NCI-H1092 (cell line): ENCODE results near the gene CCDC136.

Experiments used
- DNase-seq: peaks from one replicate; lab custom pipeline; 2025; lab: John Stamatoyannopoulos, UW

CCDC136 gene

DNA sequence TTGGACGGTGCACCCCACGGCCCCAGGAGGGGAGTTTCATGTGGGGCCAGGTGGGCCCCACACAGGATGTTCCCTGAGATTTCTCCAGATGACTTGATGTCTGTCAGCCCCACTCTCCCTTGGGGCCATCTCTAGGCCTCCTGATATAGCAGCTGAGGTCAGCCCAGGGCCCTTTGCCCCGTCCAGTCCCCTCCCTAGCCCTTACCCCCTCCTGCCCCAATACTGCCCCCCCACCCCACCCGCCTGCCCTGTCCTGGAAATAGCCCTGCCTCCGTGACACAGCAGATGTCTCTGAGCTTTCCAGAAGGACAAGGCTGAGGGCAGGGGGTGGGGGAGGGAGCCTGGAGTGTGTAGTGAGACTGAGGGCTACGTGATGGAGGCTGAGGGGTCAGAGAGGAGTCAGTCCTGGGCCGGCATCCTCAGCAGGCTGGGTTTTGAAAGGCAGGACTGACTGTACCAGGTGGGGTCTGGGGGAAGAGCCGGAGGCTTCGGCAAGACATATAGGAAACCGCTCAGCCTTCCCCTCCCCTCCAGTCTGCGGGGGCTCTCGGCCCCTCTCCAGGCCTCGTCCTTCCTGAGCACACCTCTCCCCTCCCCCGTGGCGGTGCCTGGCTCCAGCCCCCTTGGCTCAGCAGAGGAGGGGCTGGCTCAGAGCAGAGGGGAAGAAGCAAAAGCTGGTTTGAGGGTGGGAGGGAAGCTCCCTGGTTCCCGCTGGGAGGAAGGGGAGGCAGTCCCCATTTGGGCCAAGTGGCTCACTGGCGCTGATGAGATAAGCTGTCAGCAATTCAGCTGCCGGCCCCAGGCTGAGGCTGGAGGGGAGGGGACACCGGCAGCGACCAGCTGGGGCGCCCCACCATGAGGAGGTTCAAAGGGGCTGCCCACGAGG lies 40.5 kb downstream of the CCDC136 start:
- DNase-seq = no peak

DNA sequence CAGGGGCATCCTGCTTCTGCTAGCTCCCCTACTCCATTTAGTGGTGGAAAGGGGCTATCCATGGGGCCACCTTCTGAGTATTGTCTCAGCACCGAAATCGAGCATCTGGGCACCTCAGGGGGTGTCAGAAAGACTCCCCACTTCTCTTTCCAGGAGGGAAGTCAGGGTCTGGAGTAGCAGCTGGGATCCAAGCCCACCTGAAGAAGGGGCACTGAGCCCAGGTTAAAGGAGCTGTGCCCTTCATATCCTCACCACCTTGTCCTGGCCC lies 41.0 kb downstream of the CCDC136 start:
- DNase-seq = no peak

GRCh38 chr7:128833148-128833945 lies 41.6 kb downstream of the CCDC136 start:
- peak; percentile 18 for DNase-seq

GRCh38 chr7:128833946-128834325 lies 42.2 kb downstream of the CCDC136 start:
- no peak for DNase-seq

- DNase-seq = no peak
Measured at GRCh38 chr7:128835231-128835751, 43.5 kb downstream of the CCDC136 start.

GRCh38 chr7:128835790-128836641 lies 44.2 kb downstream of the CCDC136 start:
- DNase-seq = no peak

DNA sequence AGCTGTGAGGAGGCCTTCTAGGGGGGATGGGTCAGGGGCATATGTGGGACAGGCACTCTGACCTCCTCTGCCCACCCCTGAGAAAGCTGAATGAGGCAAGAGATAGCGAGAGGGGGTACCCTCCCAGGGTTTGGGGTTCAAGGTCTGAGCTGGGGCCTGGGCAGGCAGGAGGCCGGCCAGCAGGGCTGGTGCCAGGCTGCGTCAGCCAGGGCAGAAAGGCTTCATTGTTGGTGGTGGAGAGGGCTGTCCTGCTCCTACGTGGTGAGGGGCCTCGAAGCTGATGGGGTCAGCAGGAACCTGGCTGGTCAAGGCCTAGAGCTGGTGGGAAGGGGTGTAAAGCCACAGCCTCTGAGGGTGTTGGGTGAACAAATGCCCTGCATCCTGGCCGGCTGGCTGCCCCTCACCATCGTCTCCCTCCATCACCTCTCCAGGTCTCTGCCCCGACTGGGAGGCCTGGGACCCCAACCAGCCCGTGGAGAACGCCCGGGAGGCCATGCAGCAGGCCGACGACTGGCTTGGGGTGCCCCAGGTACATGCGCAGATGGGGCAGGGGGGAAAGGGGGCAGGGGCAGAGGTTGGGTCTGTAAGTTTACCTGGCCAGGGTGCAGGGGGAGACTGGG lies 45.1 kb downstream of the CCDC136 start:
- DNase-seq = no peak

DNA sequence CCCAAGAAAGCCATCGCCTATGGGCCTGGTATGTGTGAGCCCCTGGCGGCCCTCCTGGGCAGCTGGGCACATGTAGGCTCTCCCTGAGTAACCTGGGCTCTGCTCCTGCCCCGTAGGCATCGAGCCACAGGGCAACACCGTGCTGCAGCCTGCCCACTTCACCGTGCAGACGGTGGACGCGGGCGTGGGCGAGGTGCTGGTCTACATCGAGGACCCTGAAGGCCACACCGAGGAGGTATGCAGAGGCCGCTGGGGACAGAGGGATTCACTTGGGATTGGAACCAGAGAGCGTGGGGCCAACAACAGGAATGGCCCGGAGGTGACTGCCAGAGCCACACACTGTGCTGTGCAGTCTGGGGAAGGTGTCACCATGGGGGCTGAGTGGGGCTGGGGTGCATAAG lies 45.8 kb downstream of the CCDC136 start:
- no peak for DNase-seq

- no peak for DNase-seq
Measured at GRCh38 chr7:128838109-128838779, 46.5 kb downstream of the CCDC136 start.

DNA sequence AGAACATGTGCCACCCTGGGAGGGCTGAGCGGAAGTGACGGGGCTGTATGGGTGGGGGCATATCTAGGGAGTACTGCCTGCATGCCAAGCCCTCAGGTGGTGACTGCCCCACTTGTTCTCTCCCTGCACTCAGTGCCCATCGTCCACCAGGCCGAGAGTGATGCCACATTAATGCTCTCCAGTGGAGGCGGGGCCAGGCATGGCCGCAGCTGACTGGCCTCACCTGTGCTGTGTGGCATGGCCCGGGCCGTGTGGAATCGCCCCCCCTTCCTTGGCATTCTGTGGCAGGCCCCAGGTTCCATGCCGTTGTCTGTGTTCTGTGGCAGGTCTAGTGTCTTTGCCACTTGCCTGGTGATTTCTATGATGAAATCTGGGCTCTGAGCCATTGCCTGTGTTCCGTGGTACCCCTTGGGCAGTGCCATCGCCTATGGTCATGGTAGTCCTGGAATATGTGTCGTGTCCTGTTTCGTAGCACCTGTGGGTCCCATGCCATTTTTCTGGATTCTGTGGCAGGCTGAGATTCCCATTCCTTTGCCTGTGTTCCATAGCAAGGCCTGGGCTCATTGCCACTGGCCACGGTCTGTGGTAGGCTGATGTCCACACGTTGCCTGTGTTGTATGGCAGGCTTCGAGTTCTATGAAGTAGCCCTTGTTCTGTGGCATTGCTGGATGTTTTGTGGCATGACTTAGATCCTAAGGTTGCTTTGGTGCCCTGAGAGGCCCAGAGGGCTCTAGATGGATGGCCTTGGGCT lies 47.4 kb downstream of the CCDC136 start:
- DNase-seq = no peak

DNA sequence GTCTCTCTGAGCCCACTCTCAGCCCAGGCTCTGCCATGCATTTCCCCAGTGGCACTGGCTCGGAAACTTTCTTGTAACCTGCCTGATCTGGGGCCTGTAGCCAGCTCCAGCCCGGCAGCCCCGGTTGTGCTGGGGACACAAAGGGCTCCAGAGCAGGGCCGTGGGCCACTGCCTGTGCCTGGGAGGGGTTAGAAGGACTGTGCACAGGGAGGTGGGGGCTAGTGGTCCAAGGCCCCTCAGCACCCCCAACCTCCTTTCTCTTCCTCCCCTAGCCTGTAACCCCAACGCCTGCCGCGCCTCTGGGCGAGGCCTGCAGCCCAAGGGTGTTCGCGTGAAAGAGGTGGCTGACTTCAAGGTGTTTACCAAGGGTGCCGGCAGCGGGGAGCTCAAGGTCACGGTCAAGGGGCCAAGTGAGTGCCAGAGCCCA lies 48.0 kb downstream of the CCDC136 start:
- no peak for DNase-seq

GRCh38 chr7:128840326-128841170 lies 48.8 kb downstream of the CCDC136 start:
- DNase-seq = no peak

DNA sequence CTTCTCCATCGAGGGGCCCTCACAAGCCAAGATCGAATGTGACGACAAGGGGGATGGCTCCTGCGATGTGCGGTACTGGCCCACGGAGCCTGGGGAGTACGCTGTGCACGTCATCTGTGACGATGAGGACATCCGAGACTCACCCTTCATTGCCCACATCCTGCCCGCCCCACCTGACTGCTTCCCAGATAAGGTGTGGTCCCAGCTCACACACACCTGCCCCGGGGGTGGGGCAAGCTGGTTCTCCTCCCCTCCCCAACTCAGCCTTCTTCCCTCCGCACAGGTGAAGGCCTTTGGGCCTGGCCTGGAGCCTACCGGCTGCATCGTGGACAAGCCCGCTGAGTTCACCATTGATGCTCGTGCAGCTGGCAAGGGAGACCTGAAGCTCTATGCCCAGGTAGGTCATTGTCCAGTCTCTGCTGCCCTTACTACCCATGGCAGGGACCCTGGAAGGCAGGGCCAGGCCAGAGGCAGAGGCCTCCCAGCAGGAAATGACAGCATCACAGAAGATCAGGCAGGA lies 49.5 kb downstream of the CCDC136 start:
- no peak for DNase-seq

- DNase-seq = peak; percentile 31
Measured at GRCh38 chr7:128841921-128842673, 50.3 kb downstream of the CCDC136 start.

DNA sequence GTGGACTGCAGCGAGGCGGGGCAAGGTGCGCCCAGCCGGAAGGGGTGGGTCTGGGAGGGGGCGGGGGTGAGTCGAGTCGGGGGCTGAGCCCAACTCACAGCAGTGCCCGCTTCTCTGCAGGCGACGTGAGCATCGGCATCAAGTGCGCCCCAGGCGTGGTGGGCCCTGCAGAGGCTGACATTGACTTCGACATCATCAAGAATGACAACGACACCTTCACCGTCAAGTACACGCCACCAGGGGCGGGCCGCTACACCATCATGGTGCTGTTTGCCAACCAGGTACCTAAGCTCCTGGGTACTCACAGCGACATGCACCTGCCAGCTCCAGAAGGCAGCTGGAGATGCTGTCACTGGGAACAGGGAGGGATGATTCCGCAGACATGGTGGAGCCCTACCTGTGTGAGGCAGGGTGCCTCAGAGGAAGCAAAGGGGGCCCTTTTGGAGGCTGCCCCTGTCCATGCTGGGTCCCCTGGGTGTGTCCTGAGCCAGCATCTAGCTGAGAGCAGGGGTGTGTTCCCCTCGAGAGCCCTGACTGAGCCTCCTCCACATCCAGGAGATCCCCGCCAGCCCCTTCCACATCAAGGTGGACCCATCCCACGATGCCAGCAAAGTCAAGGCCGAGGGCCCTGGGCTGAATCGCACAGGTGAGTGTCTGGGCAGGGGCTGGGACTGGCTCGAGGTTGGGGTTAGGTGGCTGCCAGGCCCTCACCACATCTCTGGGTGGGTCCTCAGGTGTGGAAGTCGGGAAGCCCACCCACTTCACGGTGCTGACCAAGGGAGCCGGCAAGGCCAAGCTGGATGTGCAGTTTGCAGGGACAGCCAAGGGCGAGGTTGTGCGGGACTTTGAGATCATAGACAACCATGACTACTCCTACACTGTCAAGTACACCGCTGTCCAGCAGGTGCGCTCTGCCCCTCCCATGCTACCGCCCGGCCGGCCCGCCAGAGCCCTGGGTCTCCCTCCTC lies 51.2 kb downstream of the CCDC136 start:
- DNase-seq = no peak

GRCh38 chr7:128843938-128844621 lies 52.3 kb downstream of the CCDC136 start:
- DNase-seq = no peak
